ENCODE measurements around the gene GAS7.

The GAS7 gene

GRCh38 chr17:10082795-10083194 is 115.6 kb downstream of the GAS7 start:
- Histone ChIP-seq H3K36me3 (ENCODE audit: control insufficient read depth, insufficient read depth, low read length) (no peaks in the 10 kb centered on the region), H3K4me3 (ENCODE audit: insufficient read depth, low read depth, low read length) (no peak overlapping the region), H3K27ac (ENCODE audit: insufficient read depth, low read depth, low read length, poor library complexity, severe bottlenecking) (no peak overlapping the region), H3K27me3 (ENCODE audit: control insufficient read depth, insufficient read depth, low read length, poor library complexity, severe bottlenecking) (no peaks in the 10 kb centered on the region), H3K9me3 (ENCODE audit: control insufficient read depth, low read length) (peaks cover 3% of the 10 kb centered on the region), H3K4me1 (ENCODE audit: control insufficient read depth, insufficient read depth, low read length) (no peaks in the 10 kb centered on the region)
- WGBS, 2 experiments: 100% methylated on average over 1 to 2 of the region's 2 CpGs

- WGBS, 2 experiments: 91 to 92% methylated on average over 8 of the region's 8 CpGs
- Histone ChIP-seq H3K27ac (ENCODE audit: insufficient read depth, low read depth, low read length, poor library complexity, severe bottlenecking) (no peak overlapping the region), H3K27me3 (ENCODE audit: control insufficient read depth, insufficient read depth, low read length, poor library complexity, severe bottlenecking) (no peaks in the 10 kb centered on the region), H3K36me3 (ENCODE audit: control insufficient read depth, insufficient read depth, low read length) (no peaks in the 10 kb centered on the region), H3K4me3 (ENCODE audit: insufficient read depth, low read depth, low read length) (no peak overlapping the region), H3K9me3 (ENCODE audit: control insufficient read depth, low read length) (peaks cover 3% of the 10 kb centered on the region), H3K4me1 (ENCODE audit: control insufficient read depth, insufficient read depth, low read length) (no peaks in the 10 kb centered on the region)
Measured at GRCh38 chr17:10081571-10082169, 116.7 kb downstream of the GAS7 start.

- Histone ChIP-seq H3K9me3 (ENCODE audit: control insufficient read depth, low read length) (no peaks in the 10 kb centered on the region), H3K36me3 (ENCODE audit: control insufficient read depth, insufficient read depth, low read length) (no peaks in the 10 kb centered on the region), H3K27me3 (ENCODE audit: control insufficient read depth, insufficient read depth, low read length, poor library complexity, severe bottlenecking) (no peaks in the 10 kb centered on the region), H3K27ac (ENCODE audit: insufficient read depth, low read depth, low read length, poor library complexity, severe bottlenecking) (no peak overlapping the region), H3K4me1 (ENCODE audit: control insufficient read depth, insufficient read depth, low read length) (peaks cover 4% of the 10 kb centered on the region), H3K4me3 (ENCODE audit: insufficient read depth, low read depth, low read length) (no peak overlapping the region)
- 93% methylated on average over 4 of the region's 4 CpGs for WGBS, 2 experiments
Measured at GRCh38 chr17:10077561-10078299, 120.7 kb downstream of the GAS7 start.

- 71 to 73% methylated on average over 5 of the region's 5 CpGs for WGBS, 2 experiments
- no peak overlapping the region for H3K4me3 ChIP-seq (ENCODE audit: insufficient read depth, low read depth, low read length)
Measured at GRCh38 chr17:10075919-10076318, 122.5 kb downstream of the GAS7 start.

GRCh38 chr17:10073941-10074340 is 124.5 kb downstream of the GAS7 start:
- Histone ChIP-seq H3K36me3 (ENCODE audit: control insufficient read depth, insufficient read depth, low read length) (no peaks in the 10 kb centered on the region), H3K27ac (ENCODE audit: insufficient read depth, low read depth, low read length, poor library complexity, severe bottlenecking) (no peak overlapping the region), H3K4me3 (ENCODE audit: insufficient read depth, low read depth, low read length) (no peak overlapping the region), H3K27me3 (ENCODE audit: control insufficient read depth, insufficient read depth, low read length, poor library complexity, severe bottlenecking) (no peaks in the 10 kb centered on the region), H3K4me1 (ENCODE audit: control insufficient read depth, insufficient read depth, low read length) (peaks cover 4% of the 10 kb centered on the region), H3K9me3 (ENCODE audit: control insufficient read depth, low read length) (no peaks in the 10 kb centered on the region)
- WGBS, 2 experiments: 77 to 87% methylated on average over 6 of the region's 6 CpGs

More at GRCh38 chr17:10075919-10076318, 122.5 kb downstream of the GAS7 start:
- no peaks in the 10 kb centered on the region for H3K9me3 ChIP-seq (ENCODE audit: control insufficient read depth, low read length)
- peaks cover 4% of the 10 kb centered on the region for H3K4me1 ChIP-seq (ENCODE audit: control insufficient read depth, insufficient read depth, low read length)
- no peak overlapping the region for H3K27ac ChIP-seq (ENCODE audit: insufficient read depth, low read depth, low read length, poor library complexity, severe bottlenecking)
- no peaks in the 10 kb centered on the region for H3K36me3 ChIP-seq (ENCODE audit: control insufficient read depth, insufficient read depth, low read length)
- H3K27me3 ChIP-seq (ENCODE audit: control insufficient read depth, insufficient read depth, low read length, poor library complexity, severe bottlenecking): no peaks in the 10 kb centered on the region

GRCh38 chr17:10072556-10073425 is 125.6 kb downstream of the GAS7 start:
- Histone ChIP-seq H3K9me3 (ENCODE audit: control insufficient read depth, low read length) (no peaks in the 10 kb centered on the region), H3K36me3 (ENCODE audit: control insufficient read depth, insufficient read depth, low read length) (no peaks in the 10 kb centered on the region), H3K4me3 (ENCODE audit: insufficient read depth, low read depth, low read length) (no peak overlapping the region), H3K27me3 (ENCODE audit: control insufficient read depth, insufficient read depth, low read length, poor library complexity, severe bottlenecking) (no peaks in the 10 kb centered on the region), H3K4me1 (ENCODE audit: control insufficient read depth, insufficient read depth, low read length) (peaks cover 4% of the 10 kb centered on the region), H3K27ac (ENCODE audit: insufficient read depth, low read depth, low read length, poor library complexity, severe bottlenecking) (no peak overlapping the region)
- 88 to 91% methylated on average over 16 of the region's 16 CpGs for WGBS, 2 experiments

- 92 to 97% methylated on average over 4 of the region's 4 CpGs for WGBS, 2 experiments
- H3K4me1 ChIP-seq (ENCODE audit: control insufficient read depth, insufficient read depth, low read length): peaks cover 4% of the 10 kb centered on the region
- H3K36me3 ChIP-seq (ENCODE audit: control insufficient read depth, insufficient read depth, low read length): no peaks in the 10 kb centered on the region
- no peaks in the 10 kb centered on the region for H3K9me3 ChIP-seq (ENCODE audit: control insufficient read depth, low read length)
- H3K4me3 ChIP-seq (ENCODE audit: insufficient read depth, low read depth, low read length): no peak overlapping the region
- H3K27me3 ChIP-seq (ENCODE audit: control insufficient read depth, insufficient read depth, low read length, poor library complexity, severe bottlenecking): no peaks in the 10 kb centered on the region
- H3K27ac ChIP-seq (ENCODE audit: insufficient read depth, low read depth, low read length, poor library complexity, severe bottlenecking): no peak overlapping the region
Measured at GRCh38 chr17:10072086-10072485, 126.3 kb downstream of the GAS7 start.

- no peaks in the 10 kb centered on the region for H3K36me3 ChIP-seq (ENCODE audit: control insufficient read depth, insufficient read depth, low read length)
- no peaks in the 10 kb centered on the region for H3K27me3 ChIP-seq (ENCODE audit: control insufficient read depth, insufficient read depth, low read length, poor library complexity, severe bottlenecking)
- no peak overlapping the region for H3K27ac ChIP-seq (ENCODE audit: insufficient read depth, low read depth, low read length, poor library complexity, severe bottlenecking)
- H3K4me1 ChIP-seq (ENCODE audit: control insufficient read depth, insufficient read depth, low read length): peaks cover 4% of the 10 kb centered on the region
- H3K4me3 ChIP-seq (ENCODE audit: insufficient read depth, low read depth, low read length): no peak overlapping the region
- H3K9me3 ChIP-seq (ENCODE audit: control insufficient read depth, low read length): no peaks in the 10 kb centered on the region
- 87 to 94% methylated on average over 6 of the region's 6 CpGs for WGBS, 2 experiments
Measured at GRCh38 chr17:10071141-10071540, 127.3 kb downstream of the GAS7 start.

GRCh38 chr17:10070690-10071089 is 127.7 kb downstream of the GAS7 start:
- no peaks in the 10 kb centered on the region for H3K9me3 ChIP-seq (ENCODE audit: control insufficient read depth, low read length)
- no peak overlapping the region for H3K27ac ChIP-seq (ENCODE audit: insufficient read depth, low read depth, low read length, poor library complexity, severe bottlenecking)
- H3K27me3 ChIP-seq (ENCODE audit: control insufficient read depth, insufficient read depth, low read length, poor library complexity, severe bottlenecking): no peaks in the 10 kb centered on the region
- WGBS, 2 experiments: 95 to 96% methylated on average over 3 of the region's 3 CpGs
- no peak overlapping the region for H3K4me3 ChIP-seq (ENCODE audit: insufficient read depth, low read depth, low read length)
- peaks cover 4% of the 10 kb centered on the region for H3K4me1 ChIP-seq (ENCODE audit: control insufficient read depth, insufficient read depth, low read length)
- H3K36me3 ChIP-seq (ENCODE audit: control insufficient read depth, insufficient read depth, low read length): no peaks in the 10 kb centered on the region

- H3K9me3 ChIP-seq (ENCODE audit: control insufficient read depth, low read length): peaks cover 2% of the 10 kb centered on the region
- H3K27me3 ChIP-seq (ENCODE audit: control insufficient read depth, insufficient read depth, low read length, poor library complexity, severe bottlenecking): no peaks in the 10 kb centered on the region
- 92 to 93% methylated on average over 5 of the region's 5 CpGs for WGBS, 2 experiments
- no peak overlapping the region for H3K27ac ChIP-seq (ENCODE audit: insufficient read depth, low read depth, low read length, poor library complexity, severe bottlenecking)
- H3K4me1 ChIP-seq (ENCODE audit: control insufficient read depth, insufficient read depth, low read length): peaks cover 4% of the 10 kb centered on the region
- H3K36me3 ChIP-seq (ENCODE audit: control insufficient read depth, insufficient read depth, low read length): no peaks in the 10 kb centered on the region
- H3K4me3 ChIP-seq (ENCODE audit: insufficient read depth, low read depth, low read length): no peak overlapping the region
Measured at GRCh38 chr17:10069301-10069700, 129.1 kb downstream of the GAS7 start.
